ENCODE measurements around the gene KLK12.

The KLK12 gene

GRCh38 chr19:50980208-50980607 lies 54.6 kb downstream of the KLK12 start:
- H3K4me1 ChIP-seq, result no peaks in the 10 kb centered on the region
- TF ChIP-seq CTCF (IDR thresholded peaks at IDR 0.05; ENCODE audit: low read depth, low read length), result no peak
- H3K27me3 ChIP-seq, result peaks cover 8% of the 10 kb centered on the region
- H3K9me3 ChIP-seq, result no peaks in the 10 kb centered on the region
- H3K36me3 ChIP-seq, result no peaks in the 10 kb centered on the region
- no peak overlapping the region for H3K4me3 ChIP-seq (ENCODE audit: low read depth, low read length)
- DNase-seq, result no peak

- Histone ChIP-seq H3K36me3 (no peaks in the 10 kb centered on the region), H3K9me3 (no peaks in the 10 kb centered on the region), H3K4me1 (no peaks in the 10 kb centered on the region), H3K27me3 (peaks cover 8% of the 10 kb centered on the region), H3K4me3 (ENCODE audit: low read depth, low read length) (no peak overlapping the region)
- DNase-seq, result no peak
- TF ChIP-seq CTCF (IDR thresholded peaks at IDR 0.05; ENCODE audit: low read depth, low read length), result no peak
Observed at GRCh38 chr19:50979758-50980157, 55.0 kb downstream of the KLK12 start.
